Left lung (tissue), 10 donors: ENCODE data around the gene ECSIT. TPM values are rescaled to one million over a fixed set of nuclear protein-coding genes. Genes with fewer than 3 reads are reported as not detected.

Experiments
- ATAC-seq: fragments of 200-7000 bp; cut with Tn5 transposase; one replicate; pipeline ENCODE4 v1.9.1; 2020; ENCODE audit warnings: moderate library complexity
- DNase-seq, 4 donors: peaks; one replicate each; pipeline ENCODE4 v3.0.0-alpha.2; 2013 to 2020
- H3K27ac ChIP-seq, 2 donors: fragments of 200-600 bp; sonication (generic) in 1 of 2; one replicate each; pipeline versions ENCODE4 v1.5.0 to v1.8.0; 2020 to 2021
- H3K27me3 ChIP-seq, 2 donors: fragments of 200-600 bp; sonication (generic) in 1 of 2; one replicate each; pipeline versions ENCODE4 v1.5.0 to v1.8.0; 2020 to 2021
- H3K36me3 ChIP-seq, 2 donors: fragments of 200-600 bp; sonication (generic) in 1 of 2; one replicate each; pipeline versions ENCODE4 v1.5.0 to v1.8.0; 2020 to 2021
- H3K4me1 ChIP-seq, 2 donors: fragments of 200-600 bp; one replicate each; pipeline ENCODE4 v1.8.0; 2021
- H3K4me3 ChIP-seq, 2 donors: fragments of 200-600 bp; sonication (generic) in 1 of 2; one replicate each; pipeline versions ENCODE4 v1.5.0 to v1.8.0; 2020 to 2021; ENCODE audit warnings: mild to moderate bottlenecking in 1 of 2
- H3K9me3 ChIP-seq, 2 donors: fragments of 200-600 bp; sonication (generic) in 1 of 2; one replicate each; pipeline versions ENCODE4 v1.5.0 to v1.8.0; 2020 to 2021
- intact Hi-C, 2 donors: fragments of 100-400 bp; cut with DNase I; formaldehyde crosslinking; loops; one replicate each; pipeline versions ENCODE4 v1.11.2 to v1.14.2; 2022
- polyA plus RNA-seq, 6 donors: library from polyadenylated mRNA; unstranded; fragments of 120-200 nt; gene quantifications; one replicate each; pipeline ENCODE4 v1.2.1, GENCODE V29; 2013; ENCODE audit not compliant: insufficient read length in 6 of 6
- total RNA-seq, 2 donors: library from RNA; stranded (reverse); fragmentation: NEBNext Ultra II Directional; extraction: Animal tissue kit (Norgen Biotek cat#: 25700); gene quantifications; one replicate each; pipeline ENCODE4 v1.2.1, GENCODE V29; 2021
- TF ChIP-seq, protein P1 (sequence below), 2 donors: fragments of 200-600 bp; sonication (generic) in 1 of 2; IDR thresholded peaks; one replicate each; pipeline versions ENCODE4 v1.5.0 to v1.8.0; 2021; ENCODE audit warnings: antibody characterized with exemption in 2 of 2
- donor health status: DM: no; HTN: yes; CAD: no.
- donor health status: DM: no; HTN: no; CAD: no.

ECSIT gene
- total and polyA plus RNA-seq, 8 donors, result 32.6 to 44.6 (median 36.6) TPM

DNA sequence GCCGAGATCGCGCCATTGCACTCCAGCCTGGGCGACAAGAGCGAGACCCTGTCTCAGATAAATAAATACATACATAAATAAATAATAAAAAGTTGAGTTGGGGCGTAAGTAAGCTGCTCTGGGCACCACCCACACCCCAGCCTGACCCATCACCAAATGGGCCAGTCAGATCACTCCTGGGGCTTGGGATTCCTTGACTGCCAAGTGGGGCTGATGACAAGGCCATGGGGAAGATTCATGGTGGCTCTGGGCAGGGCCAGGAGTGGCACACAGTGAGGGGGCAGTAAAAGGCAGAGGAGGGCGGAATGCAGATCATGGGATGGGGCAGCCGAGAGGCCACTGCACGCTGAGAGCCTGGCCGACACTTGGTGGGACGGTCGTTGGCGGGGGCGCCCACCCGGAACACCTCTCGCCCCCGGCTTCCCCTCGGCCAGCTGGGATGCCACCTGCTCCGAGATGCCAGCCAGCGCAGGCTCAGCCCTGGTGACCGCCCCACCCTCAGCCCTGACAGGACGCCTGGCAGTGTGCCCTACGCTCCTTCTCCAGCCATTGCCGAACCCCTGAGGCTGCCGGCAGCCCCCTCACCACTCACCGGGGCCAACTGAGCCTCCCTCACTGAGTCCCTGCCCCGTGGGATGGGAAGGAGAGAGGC, 34.2 kb downstream of the ECSIT start:
- DNase-seq (no peak), ATAC-seq (no peak)
- Histone ChIP-seq H3K36me3 (peaks cover 0 to 73% of the 10 kb centered on the region in 2 donors), H3K27ac (no peak overlapping the region), H3K9me3 (no peaks in the 10 kb centered on the region), H3K4me3 (no peak overlapping the region), H3K4me1 (no peaks in the 10 kb centered on the region), H3K27me3 (no peaks in the 10 kb centered on the region)
- TF ChIP-seq, protein P1, sequence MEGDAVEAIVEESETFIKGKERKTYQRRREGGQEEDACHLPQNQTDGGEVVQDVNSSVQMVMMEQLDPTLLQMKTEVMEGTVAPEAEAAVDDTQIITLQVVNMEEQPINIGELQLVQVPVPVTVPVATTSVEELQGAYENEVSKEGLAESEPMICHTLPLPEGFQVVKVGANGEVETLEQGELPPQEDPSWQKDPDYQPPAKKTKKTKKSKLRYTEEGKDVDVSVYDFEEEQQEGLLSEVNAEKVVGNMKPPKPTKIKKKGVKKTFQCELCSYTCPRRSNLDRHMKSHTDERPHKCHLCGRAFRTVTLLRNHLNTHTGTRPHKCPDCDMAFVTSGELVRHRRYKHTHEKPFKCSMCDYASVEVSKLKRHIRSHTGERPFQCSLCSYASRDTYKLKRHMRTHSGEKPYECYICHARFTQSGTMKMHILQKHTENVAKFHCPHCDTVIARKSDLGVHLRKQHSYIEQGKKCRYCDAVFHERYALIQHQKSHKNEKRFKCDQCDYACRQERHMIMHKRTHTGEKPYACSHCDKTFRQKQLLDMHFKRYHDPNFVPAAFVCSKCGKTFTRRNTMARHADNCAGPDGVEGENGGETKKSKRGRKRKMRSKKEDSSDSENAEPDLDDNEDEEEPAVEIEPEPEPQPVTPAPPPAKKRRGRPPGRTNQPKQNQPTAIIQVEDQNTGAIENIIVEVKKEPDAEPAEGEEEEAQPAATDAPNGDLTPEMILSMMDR (IDR thresholded peaks at IDR 0.05), result no peak
- intact Hi-C loops, result no loop called here

DNA sequence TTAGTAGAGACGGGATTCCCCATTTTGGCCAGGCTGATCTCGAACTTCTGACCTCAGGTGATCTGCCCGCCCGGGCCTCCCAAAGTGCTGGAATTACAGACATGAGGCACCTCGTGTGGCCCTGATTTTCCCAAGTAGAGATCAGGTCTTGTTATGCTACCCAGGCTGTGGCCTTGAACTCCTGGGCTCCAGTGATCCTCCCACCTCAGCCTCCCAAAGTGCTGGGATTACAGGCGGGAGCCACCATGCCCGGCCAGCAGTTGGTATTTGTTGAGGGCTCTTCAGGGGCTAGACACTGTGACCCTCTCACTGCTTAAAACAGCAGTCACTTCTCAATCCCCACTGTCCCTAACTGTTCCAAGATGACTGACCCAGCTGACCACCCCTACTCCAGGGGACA, 39.6 kb downstream of the ECSIT start:
- DNase-seq (no peak), ATAC-seq (no peak)
- H3K4me1 ChIP-seq, result no peaks in the 10 kb centered on the region
- intact Hi-C loops, result no loop called here
- H3K36me3 ChIP-seq, result peaks cover 0 to 66% of the 10 kb centered on the region in 2 donors
- TF ChIP-seq, protein P1 (IDR thresholded peaks at IDR 0.05), result no peak
- no peak overlapping the region for H3K27ac ChIP-seq
- no peak overlapping the region for H3K4me3 ChIP-seq
- H3K9me3 ChIP-seq, result no peaks in the 10 kb centered on the region
- H3K27me3 ChIP-seq, result no peaks in the 10 kb centered on the region

DNA sequence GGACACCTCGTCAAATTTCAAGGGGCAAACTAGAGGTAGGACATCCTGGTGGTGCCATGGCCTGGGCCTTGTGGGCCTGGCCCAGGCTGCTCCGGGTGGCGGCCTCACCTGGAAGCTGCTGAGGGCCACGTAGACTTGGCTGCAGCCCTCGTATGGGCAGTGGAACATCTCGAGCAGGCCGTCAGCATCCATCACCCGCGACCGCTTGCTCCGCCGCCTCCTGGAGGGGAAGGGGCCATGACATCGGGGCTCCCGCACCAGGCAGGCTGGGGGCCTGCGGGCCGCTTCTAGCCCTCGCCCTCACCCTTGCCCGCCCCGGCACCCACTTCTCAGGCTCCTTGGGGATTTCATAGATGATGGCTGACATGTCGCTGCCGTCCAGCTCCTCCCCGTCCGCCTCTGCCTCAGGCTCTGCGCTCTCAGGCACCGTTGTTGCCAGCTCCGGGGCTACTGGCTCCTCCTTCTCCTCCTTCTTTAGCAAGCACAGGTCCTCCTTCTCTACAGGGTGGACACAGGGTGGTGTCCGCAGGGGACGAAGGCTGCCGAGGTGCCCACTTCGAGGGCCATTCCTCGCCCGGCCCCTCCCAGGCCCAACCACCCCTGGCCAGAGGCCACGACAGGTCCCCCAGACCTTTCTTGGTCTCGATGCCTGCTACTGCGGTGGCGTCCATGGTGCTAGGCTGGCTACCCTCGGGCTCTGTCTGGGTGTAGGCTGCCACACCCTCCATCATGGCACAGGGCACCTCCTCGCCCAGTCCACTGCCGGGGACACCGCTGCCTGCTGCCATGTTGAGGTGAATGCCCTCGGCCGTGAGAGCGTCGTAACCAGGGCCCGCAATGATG, 42.1 kb downstream of the ECSIT start:
- ATAC-seq (no peak), DNase-seq (no peak)
- Histone ChIP-seq H3K27me3 (peaks cover 12 to 21% of the 10 kb centered on the region in 2 donors), H3K27ac (no peak overlapping the region), H3K4me3 (no peak overlapping the region), H3K9me3 (no peaks in the 10 kb centered on the region), H3K36me3 (peaks cover 0 to 55% of the 10 kb centered on the region in 2 donors), H3K4me1 (peaks cover 9 to 17% of the 10 kb centered on the region in 2 donors)
- TF ChIP-seq, protein P1 (IDR thresholded peaks at IDR 0.05), result no peak
- intact Hi-C loops, result no loop called here

DNA sequence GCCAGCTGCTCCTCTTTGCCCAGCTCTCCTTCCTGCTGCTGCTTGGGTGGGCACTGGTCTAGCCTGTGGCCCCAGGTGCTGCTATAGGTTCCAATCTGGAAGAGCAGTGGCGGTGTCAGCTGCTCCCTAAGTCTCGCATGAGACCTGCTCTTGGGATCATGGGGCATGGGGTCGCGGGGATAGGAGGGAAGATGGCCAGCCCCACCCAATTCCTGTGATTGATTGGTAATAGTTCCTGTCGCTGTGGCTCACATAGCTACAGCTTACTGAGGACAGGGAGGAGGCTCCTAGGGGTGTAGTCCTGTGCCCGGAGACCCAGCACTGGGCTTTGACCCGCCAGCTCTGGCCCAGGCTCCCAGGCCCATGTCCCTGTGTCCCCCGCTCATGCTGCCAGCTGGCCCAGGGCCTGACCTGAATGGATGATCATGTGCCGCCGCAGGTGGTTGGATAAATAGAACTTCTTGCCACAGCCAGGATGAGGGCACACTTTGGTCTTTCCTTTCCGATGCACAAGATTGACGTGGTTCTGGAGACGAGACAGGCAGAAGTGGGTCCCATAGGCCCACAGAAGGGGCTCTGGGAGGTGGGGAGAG, 43.6 kb downstream of the ECSIT start:
- intact Hi-C loops, result no loop called here
- DNase-seq (no peak), ATAC-seq (no peak)
- TF ChIP-seq, protein P1 (IDR thresholded peaks at IDR 0.05), result no peak
- Histone ChIP-seq H3K4me3 (no peak overlapping the region), H3K27me3 (peaks cover 27 to 36% of the 10 kb centered on the region in 2 donors), H3K9me3 (no peaks in the 10 kb centered on the region), H3K27ac (no peak overlapping the region), H3K36me3 (peaks cover 0 to 43% of the 10 kb centered on the region in 2 donors), H3K4me1 (peaks cover 10 to 32% of the 10 kb centered on the region in 2 donors)
